Mammary epithelial cell (primary cell): ENCODE data around the gene HNRNPH3.

Source experiments
- EZH2 ChIP-seq: IDR thresholded peaks from 2 replicates; pipeline ENCODE4 v1.6.1; 2012; ENCODE audit warnings: low read length, inconsistent platforms, borderline replicate concordance
- TF ChIP-seq, protein P1 (sequence below), 2 donors: IDR thresholded peaks in 1 of 2; conservative IDR thresholded peaks in 1 of 2; 2 replicates each; pipeline ENCODE4 v1.5.1; 2011 to 2012; ENCODE audit warnings: inconsistent platforms in 2 of 2, low read length in 2 of 2, mild to moderate bottlenecking in 2 of 2, control low read depth in 1 of 2, low read depth in 1 of 2; ENCODE audit not compliant: insufficient read depth in 1 of 2; ENCODE audit errors: extremely low read depth in 1 of 2

DNA sequence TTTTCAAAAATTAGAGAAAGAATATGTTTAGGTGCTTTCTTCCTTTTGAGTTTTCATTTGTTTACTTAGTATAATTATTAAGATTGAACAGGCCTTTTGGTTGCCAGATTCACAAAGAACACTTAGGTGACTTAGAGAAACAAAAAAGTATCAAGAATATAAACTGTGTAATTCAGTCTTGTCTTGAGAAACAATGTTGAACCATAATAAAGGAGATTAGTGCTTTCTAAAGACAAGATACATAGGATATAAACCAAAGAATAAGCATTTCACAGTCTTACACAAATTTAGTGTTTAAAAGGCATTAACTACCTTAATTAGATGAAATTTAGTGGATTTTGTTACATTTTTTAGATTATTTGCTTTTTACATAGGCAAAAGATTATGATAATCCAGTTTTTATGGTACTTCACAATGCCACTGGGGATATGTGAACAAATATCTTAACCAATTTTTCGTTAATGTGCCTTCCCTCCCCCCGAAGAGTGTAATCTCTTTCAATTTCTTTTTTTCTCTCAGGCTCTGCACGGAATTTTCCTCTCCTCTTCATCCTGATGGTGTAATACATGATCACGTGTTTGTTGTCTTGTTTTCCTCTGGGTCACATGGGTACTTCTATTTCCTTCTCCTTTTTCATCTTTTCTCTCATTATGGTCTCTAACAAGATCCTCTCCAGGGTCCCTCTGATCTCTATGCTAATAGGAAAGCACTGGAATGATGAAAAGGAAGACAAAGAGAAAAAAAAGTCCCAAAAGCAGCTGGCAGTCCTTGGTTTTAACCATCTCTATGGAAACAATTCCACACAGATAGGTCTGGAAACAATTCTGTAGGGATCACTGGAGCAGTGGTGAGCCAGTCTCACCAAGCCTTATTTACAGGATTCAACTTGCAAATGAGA, 3.7 kb upstream of the HNRNPH3 start:
- TF ChIP-seq, protein P1, sequence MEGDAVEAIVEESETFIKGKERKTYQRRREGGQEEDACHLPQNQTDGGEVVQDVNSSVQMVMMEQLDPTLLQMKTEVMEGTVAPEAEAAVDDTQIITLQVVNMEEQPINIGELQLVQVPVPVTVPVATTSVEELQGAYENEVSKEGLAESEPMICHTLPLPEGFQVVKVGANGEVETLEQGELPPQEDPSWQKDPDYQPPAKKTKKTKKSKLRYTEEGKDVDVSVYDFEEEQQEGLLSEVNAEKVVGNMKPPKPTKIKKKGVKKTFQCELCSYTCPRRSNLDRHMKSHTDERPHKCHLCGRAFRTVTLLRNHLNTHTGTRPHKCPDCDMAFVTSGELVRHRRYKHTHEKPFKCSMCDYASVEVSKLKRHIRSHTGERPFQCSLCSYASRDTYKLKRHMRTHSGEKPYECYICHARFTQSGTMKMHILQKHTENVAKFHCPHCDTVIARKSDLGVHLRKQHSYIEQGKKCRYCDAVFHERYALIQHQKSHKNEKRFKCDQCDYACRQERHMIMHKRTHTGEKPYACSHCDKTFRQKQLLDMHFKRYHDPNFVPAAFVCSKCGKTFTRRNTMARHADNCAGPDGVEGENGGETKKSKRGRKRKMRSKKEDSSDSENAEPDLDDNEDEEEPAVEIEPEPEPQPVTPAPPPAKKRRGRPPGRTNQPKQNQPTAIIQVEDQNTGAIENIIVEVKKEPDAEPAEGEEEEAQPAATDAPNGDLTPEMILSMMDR (conservative IDR thresholded peaks at IDR 0.05 in 1 of 2, IDR thresholded peaks at IDR 0.05 in 1 of 2; ENCODE audit: extremely low read depth in 1 of 2, insufficient read depth in 1 of 2, low read depth in 1 of 2, low read length in 2 of 2): no peak
- no peak for TF ChIP-seq EZH2
